Cerebellar cortex (tissue), 1 donor: ENCODE data around the gene UBR3.
"Not testable (repeated sequence)": the region's sequence is repeated elsewhere in the genome, so short reads cannot be mapped to it uniquely, and the experiment has no call there.

Source experiments
- DNase-seq: peaks from one replicate; pipeline ENCODE4 v3.0.0-alpha.2; 2015; ENCODE audit warnings: low spot score

Gene UBR3

DNA sequence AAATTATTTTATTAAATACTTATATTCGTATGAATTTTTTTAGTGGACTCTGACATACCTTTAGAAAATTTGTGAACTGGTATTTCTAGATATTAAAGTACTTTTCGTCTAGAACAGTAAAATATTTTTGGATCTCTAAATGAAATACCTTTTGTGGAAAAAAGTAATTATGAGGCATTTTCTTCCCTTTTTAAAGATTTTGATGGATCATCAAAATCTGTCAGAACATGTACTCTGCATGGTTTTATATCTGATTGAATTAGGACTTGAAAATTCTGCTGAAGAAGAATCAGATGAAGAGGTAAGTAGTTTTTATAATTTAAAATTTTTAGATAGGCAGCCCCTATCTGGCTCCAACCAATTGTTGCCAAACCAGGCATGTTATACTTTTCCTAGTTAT is 118.8 kb downstream of the UBR3 start:
- no peak for DNase-seq

DNA sequence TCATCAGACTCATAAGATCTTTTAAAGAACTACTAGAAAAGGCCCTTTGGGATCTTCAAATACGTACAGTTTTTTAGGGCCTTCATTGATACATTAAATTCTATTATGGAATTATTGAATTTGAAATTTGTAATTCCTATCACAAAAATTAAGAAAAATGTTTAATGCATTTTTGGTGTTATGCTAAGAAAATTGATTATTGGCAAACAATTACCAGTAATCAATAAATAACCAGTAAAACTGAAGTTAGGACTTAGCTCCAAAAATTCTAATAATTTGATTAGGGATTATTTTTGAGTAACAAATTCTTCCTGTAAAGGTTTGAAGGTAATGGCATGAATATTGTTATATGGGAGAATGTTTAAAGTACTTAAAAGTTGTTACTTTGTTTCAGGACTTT is 119.3 kb downstream of the UBR3 start:
- DNase-seq: no peak

DNA sequence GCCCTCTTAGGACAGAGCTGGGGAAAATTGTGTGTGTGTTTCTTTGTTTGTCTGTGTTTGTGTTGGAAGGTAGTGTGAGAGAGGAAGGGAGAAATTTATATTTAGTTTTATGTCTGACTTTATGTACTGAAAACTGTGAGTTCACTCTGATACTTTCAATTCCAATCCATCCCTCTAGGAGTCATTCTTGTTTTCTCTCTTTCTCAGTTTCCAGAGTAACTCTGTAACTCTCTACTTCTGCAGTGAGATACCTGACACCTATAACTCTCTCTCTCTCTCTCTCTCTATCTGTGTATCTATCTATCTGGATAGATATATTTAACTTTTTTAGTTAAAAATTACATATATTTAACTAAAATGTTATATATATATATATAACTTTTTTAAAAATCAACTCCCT is 128.7 kb downstream of the UBR3 start:
- DNase-seq: no peak

DNA sequence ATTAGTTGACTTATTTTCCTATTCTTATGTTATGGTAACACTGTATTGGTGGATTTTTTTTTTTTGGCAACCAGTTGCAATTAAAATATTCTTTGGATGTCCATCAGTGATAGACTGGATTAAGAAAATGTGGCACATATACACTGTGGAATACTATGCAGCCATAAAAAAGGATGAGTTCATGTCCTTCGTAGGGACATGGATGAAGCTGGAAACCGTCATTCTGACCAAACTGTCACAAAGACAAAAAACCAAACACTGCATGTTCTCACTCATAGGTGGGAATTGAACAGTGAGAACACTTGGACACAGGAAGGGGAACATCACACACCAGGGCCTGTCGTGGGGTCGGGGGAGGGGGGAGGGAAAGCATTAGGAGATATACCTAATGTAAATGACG is 130.0 kb downstream of the UBR3 start:
- not testable (repeated sequence) for DNase-seq

DNA sequence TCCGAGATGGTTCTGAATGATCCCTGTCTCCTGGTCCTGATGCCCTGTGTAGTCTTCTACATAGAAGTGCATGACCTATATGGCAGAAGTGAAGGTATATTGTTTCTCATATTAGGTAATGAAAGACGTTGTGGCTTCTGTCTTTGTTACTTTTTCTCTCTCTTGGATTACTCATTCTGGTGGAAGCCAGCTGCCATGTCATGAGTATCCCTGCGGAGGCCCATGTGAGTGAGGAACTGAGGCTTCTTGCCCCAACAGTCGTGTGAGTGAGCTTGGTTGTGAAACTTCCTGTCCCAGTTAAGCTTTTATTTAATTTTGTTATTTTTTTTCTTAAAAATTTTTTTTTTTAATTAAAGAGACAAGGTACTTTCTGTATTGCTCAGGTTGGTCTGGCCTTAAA is 134.7 kb downstream of the UBR3 start:
- no peak for DNase-seq

DNA sequence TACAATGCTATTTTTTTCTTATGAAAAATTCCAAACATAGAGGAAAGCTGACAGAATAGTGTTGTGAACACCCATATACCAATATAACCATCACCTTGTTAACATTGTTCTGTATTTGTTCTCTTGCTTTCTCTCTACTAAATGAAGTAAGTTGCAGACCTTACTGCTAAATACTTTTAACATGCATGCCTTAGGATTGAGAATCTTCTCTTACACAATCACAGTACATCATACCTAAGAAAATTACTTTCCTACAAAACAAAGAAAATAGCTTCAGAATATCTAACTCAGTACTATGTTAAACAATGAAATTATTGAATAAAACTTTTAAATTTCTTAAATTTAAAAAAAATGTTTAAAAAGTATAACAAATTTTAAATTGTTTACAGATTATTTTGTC is 136.5 kb downstream of the UBR3 start:
- DNase-seq: no peak

DNA sequence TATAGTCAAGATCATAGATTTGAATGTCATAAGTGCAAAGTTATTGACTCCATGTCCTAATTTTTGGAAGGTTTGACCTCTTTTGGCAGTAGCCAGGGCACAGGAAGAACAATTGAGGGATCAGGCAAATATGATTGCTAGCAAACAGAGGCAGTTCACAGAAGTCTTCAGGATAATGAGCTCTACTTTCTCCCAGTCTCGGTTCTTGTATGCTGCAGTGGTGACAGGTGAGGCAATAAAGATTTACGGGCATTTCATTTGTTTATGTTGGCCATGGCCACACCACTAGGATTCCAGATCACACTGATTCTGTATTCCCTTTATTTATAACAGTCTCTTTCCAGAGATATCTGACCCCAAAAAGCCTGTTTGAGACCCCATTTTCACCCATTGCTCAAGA is 137.5 kb downstream of the UBR3 start:
- no peak for DNase-seq

DNA sequence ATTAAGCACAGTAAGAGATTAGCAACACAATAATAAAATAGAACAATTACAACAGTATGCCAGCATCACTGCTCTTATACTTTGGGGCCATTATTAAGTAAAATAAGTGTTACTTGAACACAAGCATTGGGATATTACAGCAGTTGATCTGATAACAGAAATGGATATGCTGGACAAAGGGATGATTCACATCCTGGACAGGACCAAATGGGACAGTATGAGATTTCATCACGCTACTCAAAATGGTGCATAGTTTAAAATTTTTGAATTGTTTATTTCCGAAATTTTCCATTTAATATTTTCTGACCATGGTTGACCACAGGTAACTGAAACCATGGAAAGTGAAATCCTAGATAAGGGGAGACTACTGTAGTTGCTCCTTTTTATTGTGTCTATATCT is 138.2 kb downstream of the UBR3 start:
- DNase-seq: no peak

DNA sequence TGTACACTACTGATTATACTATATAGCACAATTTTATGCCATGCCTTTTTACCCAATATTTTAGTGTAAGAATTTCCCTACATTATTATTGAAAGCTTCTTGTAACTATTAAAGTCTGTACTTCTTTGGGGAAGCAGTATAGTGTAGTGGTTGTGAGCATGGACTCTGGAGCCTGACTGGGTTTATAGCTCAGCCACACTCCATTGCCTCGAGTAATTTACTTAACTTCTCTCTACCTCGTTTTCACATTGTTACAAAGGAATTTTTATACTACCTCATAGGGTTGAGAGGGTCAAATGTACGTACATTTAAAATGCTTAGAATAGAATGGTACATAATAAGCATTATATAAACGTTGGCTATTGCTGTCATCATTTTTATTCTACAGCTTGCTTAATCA is 139.2 kb downstream of the UBR3 start:
- DNase-seq: no peak

DNA sequence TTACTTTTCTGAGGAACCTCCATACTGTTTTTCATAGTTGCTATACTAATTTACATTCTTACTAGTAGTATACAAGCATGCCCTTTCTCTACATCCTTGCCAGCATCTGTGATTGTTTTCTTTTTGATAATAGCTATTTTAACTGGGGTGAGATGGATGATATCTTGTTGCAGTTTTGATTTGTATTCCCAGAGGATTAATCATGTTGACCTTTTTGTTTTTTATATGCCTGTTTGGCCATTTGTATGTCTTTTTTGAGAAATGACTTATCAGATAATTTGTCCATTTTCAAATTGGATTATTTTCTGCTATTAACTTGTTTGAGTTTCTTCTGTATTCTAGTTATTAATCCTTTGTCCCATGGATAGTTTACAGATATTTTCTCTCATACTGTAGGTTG is 141.5 kb downstream of the UBR3 start:
- DNase-seq: no peak

DNA sequence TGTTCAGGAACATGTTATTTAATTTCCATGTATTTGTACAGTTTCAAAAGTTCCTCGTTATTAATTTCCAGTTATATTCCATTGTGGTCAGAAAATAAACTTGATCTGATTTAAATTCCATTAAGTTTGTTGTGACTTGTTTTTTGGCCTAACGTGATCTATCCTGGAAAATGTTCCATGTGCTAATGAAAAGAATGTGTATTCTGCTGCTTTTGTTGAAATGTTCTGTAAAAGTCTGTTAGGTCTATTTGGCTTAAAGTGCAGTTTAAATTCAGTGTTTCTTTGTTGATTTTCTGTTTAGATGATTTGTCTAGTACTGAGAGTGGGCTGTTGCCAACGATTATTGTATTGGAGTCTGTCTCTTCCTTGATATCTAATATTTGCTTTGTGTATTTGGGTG is 148.0 kb downstream of the UBR3 start:
- DNase-seq: no peak

DNA sequence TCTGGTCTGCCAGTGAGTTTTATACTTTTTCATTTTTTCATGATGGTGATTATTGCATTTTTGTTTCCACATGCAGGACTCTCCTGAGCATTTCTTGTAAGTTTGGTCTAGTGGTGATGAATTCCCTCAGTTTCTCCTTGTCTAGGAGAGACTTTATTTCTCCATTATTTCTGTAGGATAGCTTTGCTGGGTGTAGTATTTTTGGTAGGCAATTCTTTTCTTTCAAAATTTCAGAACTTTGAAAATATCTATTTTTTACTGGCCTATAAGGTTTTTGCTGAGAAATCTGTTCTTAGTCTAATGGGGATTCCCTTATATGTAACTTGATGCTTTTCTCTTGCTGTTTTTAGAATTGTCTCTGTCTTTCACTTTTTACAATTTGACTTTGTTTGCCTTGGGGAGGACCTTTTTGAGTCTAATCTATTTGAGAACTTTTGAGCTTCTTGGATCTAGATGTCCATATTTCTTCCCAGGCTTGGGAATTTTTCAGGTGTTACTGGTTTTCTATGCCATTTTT is 149.1 kb downstream of the UBR3 start:
- DNase-seq: no peak

DNA sequence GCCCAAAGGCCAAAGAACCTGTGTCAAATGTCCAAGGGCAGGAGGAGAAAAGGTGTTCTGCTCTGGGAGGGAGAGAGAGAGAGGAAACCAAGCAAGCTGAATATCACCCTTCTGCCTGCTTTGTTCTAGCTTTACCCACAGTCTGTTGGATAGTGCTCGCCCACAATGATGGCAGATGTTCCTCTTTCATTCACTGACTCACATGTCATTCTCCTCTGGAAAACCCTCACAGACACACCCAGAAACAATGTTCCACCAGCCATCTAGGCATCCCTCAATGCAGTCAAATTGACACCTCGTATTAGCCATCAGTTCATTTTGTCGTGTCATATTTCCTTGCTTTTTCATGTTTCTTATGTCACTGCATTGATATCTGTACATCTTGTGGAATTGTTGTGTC is 150.3 kb downstream of the UBR3 start:
- no peak for DNase-seq

DNA sequence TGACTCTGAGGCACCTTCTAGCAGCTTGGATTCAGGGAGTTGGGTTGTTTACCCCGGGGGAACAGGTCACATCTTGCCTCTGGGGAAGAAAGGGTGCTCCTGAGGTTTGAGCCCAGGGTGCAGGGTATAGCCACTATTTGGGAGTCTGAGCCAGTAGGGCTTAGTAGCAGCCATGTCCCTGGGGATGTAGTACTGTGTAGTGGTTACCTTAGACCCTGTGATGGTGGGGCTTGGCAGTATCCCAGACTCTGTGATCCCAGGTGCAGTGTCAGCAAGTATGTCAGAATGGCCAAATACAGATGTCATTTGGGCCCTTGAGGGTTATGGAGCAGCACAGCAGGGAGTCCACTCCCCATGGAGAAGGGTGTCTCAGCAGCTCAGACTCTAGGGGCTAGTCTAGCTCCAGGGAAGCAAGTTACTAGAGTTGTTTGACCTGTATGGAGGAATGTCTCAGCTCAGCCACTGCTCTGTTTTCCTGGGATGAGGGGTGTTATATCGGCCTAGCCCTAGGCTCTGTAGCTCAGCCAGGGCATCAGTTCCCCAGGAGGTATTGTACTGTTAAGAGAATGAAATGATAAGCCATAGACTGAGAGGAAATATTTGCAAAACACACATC is 151.3 kb downstream of the UBR3 start:
- no peak for DNase-seq

DNA sequence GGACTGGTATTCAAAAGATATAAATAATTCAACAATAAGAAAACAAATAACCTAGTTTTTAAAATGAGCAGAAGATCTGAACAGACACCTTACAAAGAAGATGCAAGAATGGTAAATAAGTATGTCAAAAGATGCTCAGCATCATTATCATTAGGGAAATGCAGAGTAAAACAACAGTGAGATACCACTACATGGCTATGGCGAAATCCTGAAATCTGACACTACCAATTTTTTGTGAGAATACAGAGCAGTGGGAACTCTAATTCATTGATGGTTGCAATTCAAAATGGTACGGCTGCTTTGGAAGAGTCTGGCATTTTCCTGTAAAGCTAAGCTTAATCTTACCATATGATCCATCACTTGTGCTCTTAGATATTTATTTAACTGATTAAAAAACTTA is 151.8 kb downstream of the UBR3 start:
- no peak for DNase-seq

DNA sequence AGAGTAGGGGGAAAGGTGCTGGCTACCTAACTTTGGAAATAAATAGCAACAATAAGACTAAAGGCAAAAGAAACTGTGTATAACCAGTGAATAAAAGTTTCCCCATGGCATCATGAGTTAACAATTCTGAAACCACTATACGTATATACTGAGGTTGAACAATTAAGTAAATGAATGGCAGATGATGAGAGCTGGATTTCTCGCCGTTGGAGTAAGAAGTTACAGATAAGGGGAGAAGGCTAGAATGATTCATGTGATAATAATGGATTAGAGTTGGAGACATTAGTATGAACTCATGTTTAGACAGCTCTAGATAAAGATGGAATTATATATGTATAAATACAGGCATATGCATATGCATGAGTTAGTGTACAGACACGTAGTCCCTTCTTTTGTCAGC is 152.7 kb downstream of the UBR3 start:
- DNase-seq: no peak

DNA sequence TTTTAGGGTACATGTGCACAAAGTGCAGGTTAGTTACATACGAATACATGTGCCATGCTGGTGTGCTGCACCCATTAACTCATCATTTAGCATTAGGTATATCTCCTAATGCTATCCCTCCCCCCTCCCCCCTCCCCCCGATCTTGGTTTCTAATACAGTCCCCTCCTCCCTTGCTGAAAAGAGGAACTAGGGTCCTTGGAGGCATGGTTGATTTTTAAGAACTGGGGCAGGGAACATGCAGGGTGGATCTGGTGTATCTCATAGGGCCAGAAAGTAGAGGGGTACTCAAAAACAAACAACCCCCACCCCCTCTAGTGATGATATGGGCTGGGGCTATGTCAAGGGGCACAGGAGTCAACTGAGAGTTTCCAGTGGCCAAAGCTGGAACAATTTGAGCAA is 153.4 kb downstream of the UBR3 start:
- DNase-seq: no peak

DNA sequence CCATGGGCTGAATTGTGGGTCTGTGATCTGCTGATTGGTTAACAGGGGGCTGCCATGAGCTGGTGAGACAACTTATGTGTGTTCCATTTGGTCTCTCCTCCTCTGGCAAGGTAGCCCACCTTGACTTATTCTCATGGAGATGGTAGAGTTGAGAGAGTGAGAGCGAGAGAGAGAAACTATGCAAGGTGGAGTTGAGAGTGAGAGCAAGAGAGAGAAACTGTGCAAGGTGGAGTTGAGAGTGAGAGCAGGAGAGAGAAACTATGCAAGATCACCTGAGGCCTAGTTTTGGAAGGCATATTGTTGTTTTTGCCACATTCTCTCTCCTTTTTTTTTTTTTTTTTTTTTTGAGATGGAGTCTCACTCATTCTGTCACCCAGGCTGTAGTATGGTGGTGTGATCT is 155.7 kb downstream of the UBR3 start:
- DNase-seq: no peak

DNA sequence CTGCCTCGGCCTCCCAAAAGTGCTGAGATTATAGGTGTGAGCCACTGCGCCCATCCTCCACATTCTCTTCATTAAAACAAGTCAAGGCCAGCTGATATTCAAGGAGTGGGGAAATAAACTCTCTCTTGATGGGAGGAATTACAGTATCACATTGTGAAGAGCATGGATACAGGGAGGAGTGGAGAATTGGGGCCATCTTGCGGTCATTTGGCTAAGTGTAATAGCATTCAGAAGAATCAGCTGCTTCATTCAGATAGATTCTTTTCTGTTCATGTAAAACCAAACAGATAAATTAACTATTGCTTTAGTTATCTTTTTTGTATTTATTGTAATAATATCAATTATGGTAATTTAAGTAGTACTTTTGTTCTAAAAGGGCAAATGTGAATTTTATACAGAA is 156.3 kb downstream of the UBR3 start:
- no peak for DNase-seq

DNA sequence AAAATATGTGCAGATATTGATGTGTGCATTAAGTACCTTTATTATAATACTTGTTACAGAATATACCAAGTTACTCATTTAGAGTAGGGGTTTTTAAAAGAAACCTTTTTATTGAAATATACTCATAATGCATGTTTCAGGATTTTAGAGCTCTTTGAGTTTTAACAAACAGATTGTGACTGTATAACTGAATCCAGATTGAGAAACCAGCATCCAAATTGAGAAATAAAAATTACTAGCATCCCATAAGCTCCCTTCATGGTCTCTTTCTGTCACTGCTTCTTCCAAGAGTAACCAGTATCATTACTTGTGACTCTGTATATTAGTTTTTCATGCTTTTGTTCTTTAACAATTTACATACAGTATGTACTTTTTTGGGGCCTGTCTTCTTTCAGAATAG is 156.9 kb downstream of the UBR3 start:
- no peak for DNase-seq

DNA sequence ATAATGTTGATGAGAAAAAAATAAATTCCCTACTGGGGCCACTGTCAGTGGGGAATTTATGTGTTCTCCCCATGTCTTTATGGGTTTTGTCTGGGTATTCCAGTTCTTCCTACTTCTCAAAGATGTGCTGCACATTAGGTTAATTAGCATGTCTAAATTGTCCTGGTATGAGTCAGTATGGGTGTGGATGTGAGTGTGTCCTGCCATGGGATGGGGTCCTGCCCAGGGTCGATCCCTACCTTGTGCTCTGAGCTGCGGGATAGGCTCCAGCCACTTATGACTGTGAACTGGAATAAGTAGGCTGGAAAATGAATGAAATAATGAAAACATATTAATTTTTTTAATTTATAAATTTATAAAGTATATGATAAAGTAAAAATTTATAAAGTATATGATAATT is 167.5 kb downstream of the UBR3 start:
- no peak for DNase-seq

DNA sequence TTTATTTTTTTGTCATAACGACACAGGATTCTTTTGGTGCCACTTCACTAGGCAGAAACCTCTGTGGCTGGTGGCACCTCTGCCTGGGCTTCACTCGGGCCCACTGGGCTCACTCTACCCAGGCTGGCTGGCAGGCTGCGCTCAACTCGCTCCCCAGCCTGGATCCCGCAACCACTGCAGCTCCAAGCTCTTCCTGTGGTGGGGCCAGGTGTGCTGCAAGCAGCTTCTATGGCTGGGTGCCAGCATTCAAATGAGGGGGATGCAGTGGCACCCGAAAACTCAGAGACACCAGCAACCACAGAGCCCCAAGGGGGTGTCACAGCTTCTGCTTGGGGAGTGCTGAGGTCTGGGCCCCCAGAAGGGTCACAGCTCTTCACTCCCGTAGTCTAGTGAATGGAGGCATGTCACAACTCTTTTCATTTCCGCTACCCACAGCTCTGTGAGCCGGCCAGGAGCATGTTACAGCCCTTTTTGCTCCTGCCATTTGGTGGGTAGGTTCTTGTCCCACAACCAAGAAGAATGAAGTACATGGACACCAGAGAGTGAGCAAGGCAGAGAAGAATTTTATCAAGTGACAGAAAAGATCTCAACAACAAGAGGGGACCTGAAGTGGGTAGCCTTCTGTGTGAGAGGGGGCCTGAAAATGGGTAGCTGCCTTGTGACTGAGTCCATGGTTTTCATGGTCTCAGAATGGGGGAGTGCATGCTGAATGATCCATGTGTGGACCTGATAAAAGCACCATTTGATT is 170.1 kb downstream of the UBR3 start:
- DNase-seq: no peak

DNA sequence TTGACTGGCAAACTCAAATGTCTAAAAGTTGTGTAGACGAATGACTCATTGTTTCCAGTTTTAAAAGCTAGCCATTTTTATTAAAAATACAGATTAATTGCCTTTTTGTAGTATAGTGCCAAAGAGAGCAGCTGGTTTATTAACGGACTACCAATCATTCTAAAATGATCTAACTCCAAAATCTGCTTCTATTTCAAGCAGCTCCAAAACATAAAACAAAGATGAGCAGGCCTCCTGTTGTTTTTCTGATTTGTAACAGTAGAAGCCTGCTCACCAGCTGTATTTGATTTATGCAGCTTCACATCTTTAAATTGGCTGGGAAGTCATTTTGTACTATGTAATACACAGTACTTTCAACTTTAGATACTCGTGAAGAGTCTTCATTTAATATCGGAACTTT is 171.8 kb downstream of the UBR3 start:
- no peak for DNase-seq

DNA sequence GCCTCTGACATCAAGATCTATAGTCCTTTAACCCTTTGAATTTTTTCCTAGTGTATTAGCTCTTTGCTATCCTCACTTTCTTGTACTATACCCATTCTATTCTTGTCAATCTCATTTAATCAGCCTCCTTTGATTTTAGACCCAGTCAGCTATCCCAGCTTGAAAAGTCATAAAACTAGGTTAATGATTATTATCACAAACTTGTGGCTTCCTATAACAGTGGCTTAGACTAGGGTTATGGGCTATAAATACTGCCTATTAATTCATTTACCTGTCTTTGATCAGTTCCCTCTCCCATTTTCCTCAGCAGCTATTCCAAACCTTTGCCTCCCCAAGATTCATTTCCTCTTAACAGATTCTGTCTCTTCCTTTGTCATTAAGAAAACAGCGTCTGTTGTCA is 174.8 kb downstream of the UBR3 start:
- no peak for DNase-seq
